Measurements from ENCODE around the gene TTF1.

GRCh38 chr9:132367613-132368313, 38.9 kb downstream of the TTF1 start:
- TF ChIP-seq POLR2A (IDR thresholded peaks at IDR 0.05; ENCODE audit: low read depth, low read length) (no peak), POLR2AphosphoS5 (IDR thresholded peaks at IDR 0.05; ENCODE audit: low read depth, low read length) (no peak), TAF1 (IDR thresholded peaks at IDR 0.05; ENCODE audit: borderline replicate concordance, low read depth, low read length) (no peak)
